GM23338 (cell line): ENCODE data around the gene AMZ1. TPM values are rescaled to one million over a fixed set of nuclear protein-coding genes. Genes with fewer than 3 reads are reported as not detected.

Experiments used
- ATAC-seq: fragments of 200-7000 bp; cut with Tn5 transposase; 3 replicates; pipeline ENCODE4 v1.9.1; 2020
- DNase-seq: peaks from one replicate; pipeline ENCODE4 v3.0.0-alpha.2; 2015; ENCODE audit warnings: low spot score
- H2AFZ ChIP-seq: fragments of 200-600 bp; sonication (generic); 2 replicates; pipeline ENCODE4 v1.8.0; 2016; ENCODE audit warnings: antibody characterized with exemption, mild to moderate bottlenecking, moderate library complexity
- H3F3A ChIP-seq: fragments of 200-600 bp; sonication (generic); replicated peaks from 2 replicates; pipeline ENCODE4 v1.8.0; 2017; ENCODE audit warnings: antibody characterized with exemption, mixed run types, low read depth
- H3K27ac ChIP-seq: fragments of 200-600 bp; sonication (generic); 2 replicates; pipeline ENCODE4 v1.6.1; 2016; ENCODE audit warnings: low read depth
- H3K27me3 ChIP-seq: fragments of 200-600 bp; sonication (generic); 2 replicates; pipeline ENCODE4 v1.8.0; 2016; ENCODE audit warnings: mild to moderate bottlenecking, mixed run types, moderate library complexity; ENCODE audit not compliant: insufficient read depth
- H3K36me3 ChIP-seq: fragments of 200-600 bp; sonication (generic); 2 replicates; pipeline ENCODE4 v1.8.0; 2016; ENCODE audit warnings: mild to moderate bottlenecking; ENCODE audit not compliant: insufficient read depth
- H3K4me1 ChIP-seq: fragments of 200-600 bp; sonication (generic); 2 replicates; pipeline ENCODE4 v1.8.0; 2016; ENCODE audit warnings: mild to moderate bottlenecking, moderate library complexity; ENCODE audit not compliant: insufficient read depth
- H3K4me2 ChIP-seq: fragments of 200-600 bp; sonication (generic); 2 replicates; pipeline ENCODE4 v1.7.1; 2017; ENCODE audit warnings: mixed run types
- H3K4me3 ChIP-seq: fragments of 200-600 bp; sonication (generic); 2 replicates; pipeline ENCODE4 v1.6.1; 2016; ENCODE audit warnings: mixed run types
- H3K79me2 ChIP-seq: fragments of 200-600 bp; sonication (generic); replicated peaks from 2 replicates; pipeline ENCODE4 v1.8.0; 2017; ENCODE audit warnings: mild to moderate bottlenecking; ENCODE audit not compliant: insufficient read depth
- H3K9me2 ChIP-seq: fragments of 200-600 bp; sonication (generic); 2 replicates; pipeline ENCODE4 v1.8.0; 2017; ENCODE audit not compliant: insufficient read depth
- H4K20me1 ChIP-seq: fragments of 200-600 bp; sonication (generic); replicated peaks from 2 replicates; pipeline ENCODE4 v1.8.0; 2017; ENCODE audit warnings: mild to moderate bottlenecking; ENCODE audit not compliant: insufficient read depth
- H3K27ac Mint-ChIP-seq: 2 replicates; pipeline ENCODE4 v1.8.0; 2020; ENCODE audit warnings: inconsistent platforms, mild to moderate bottlenecking, moderate library complexity, mixed read lengths
- H3K27me3 Mint-ChIP-seq: 3 replicates; pipeline ENCODE4 v1.8.0; 2022; ENCODE audit warnings: low read depth, mild to moderate bottlenecking, moderate library complexity, mixed read lengths, inconsistent platforms; ENCODE audit not compliant: insufficient read depth, poor library complexity
- H3K36me3 Mint-ChIP-seq: 3 replicates; pipeline ENCODE4 v1.8.0; 2021; ENCODE audit warnings: low read depth, mild to moderate bottlenecking, inconsistent platforms, moderate library complexity, mixed read lengths
- H3K4me1 Mint-ChIP-seq: 3 replicates; pipeline ENCODE4 v1.8.0; 2020; ENCODE audit warnings: mild to moderate bottlenecking, inconsistent platforms, mixed read lengths
- H3K4me3 Mint-ChIP-seq: 3 replicates; pipeline ENCODE4 v1.8.0; 2021; ENCODE audit warnings: moderate library complexity, mild to moderate bottlenecking, inconsistent platforms, mixed read lengths
- H3K9me3 Mint-ChIP-seq: 3 replicates; pipeline ENCODE4 v1.8.0; 2020; ENCODE audit warnings: moderate library complexity, mild to moderate bottlenecking, inconsistent platforms, mixed read lengths
- CREB1 ChIP-seq: fragments of 250-450 bp; sonication (Bioruptor Pico); IDR thresholded peaks from 2 replicates; pipeline ENCODE4 v1.5.0; 2020; ENCODE audit warnings: low read depth, mild to moderate bottlenecking, moderate library complexity
- CTCF ChIP-seq, 2 experiments: fragments of 200-600 bp in 1 of 2; sonication (generic) in 1 of 2; conservative IDR thresholded peaks; 2 replicates each; pipeline versions ENCODE4 v1.5.1 to v1.6.1; 2016 to 2017; ENCODE audit warnings: antibody characterized with exemption in 2 of 2, low read depth in 2 of 2, mild to moderate bottlenecking in 2 of 2, moderate library complexity in 1 of 2
- EZH2phosphoT487 ChIP-seq: fragments of 200-600 bp; sonication (generic); IDR thresholded peaks from one replicate; pipeline ENCODE4 v1.8.1; 2018; ENCODE audit warnings: antibody characterized with exemption; ENCODE audit not compliant: unreplicated experiment
- JUNB ChIP-seq: IDR thresholded peaks from one replicate; pipeline ENCODE4 v1.6.1; 2016; ENCODE audit warnings: antibody characterized with exemption; ENCODE audit not compliant: unreplicated experiment
- NANOG ChIP-seq: IDR thresholded peaks from 2 replicates; pipeline ENCODE4 v1.6.1; 2016; ENCODE audit warnings: antibody characterized with exemption, borderline replicate concordance
- POLR2AphosphoS5 ChIP-seq: IDR thresholded peaks from 2 replicates; pipeline ENCODE4 v1.6.1; 2016; ENCODE audit warnings: antibody characterized with exemption, low read depth
- REST ChIP-seq: IDR thresholded peaks from one replicate; pipeline ENCODE4 v1.6.1; 2018; ENCODE audit warnings: antibody characterized with exemption; ENCODE audit not compliant: unreplicated experiment
- STAT1 ChIP-seq: IDR thresholded peaks from one replicate; pipeline ENCODE4 v1.6.1; 2016; ENCODE audit warnings: antibody characterized with exemption; ENCODE audit not compliant: unreplicated experiment
- ZNF114 ChIP-seq: fragments of 250-450 bp; sonication (Bioruptor Pico); IDR thresholded peaks from 2 replicates; pipeline ENCODE4 v1.5.0; 2020; ENCODE audit warnings: mild to moderate bottlenecking, moderate library complexity
- polyA plus RNA-seq: library from polyadenylated mRNA; unstranded; fragments of >200 nt; fragmentation: Nextera tagmentation; extraction: Ambion mirVana; gene quantifications from 2 replicates; pipeline ENCODE4 v1.2.1, GENCODE V29; 2016
- total RNA-seq: library from RNA; depleted of rRNA; stranded (reverse); fragments of >200 nt; shearing (Covaris generic); gene quantifications from 2 replicates; pipeline ENCODE4 v1.2.3, GENCODE V29; 2014
- TF ChIP-seq, protein P1 (sequence below): IDR thresholded peaks from 2 replicates; pipeline ENCODE4 v1.6.1; 2016; ENCODE audit warnings: antibody characterized with exemption

AMZ1 gene
- total and polyA plus RNA-seq, 2 experiments from 2014 or later = 0.73 to 4.5 TPM

DNA sequence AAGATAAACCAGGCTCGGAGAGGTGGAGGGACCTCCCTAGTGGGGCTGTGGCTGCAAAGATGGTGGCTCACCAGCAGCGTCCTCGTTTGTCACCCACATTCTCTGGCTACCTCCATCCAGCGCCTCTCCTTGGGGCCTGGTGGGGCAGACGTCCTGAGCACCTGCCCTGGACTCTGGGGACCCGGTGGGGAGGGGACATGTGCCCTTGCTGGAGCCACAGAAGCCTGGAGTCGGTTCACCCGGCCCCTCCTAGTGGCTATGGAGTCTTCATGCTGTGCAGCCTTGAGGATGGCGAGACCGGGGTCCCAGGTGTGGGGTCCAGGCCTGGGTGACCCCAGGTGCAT is 41.7 kb upstream of the AMZ1 start:
- H3K4me2 ChIP-seq = peak overlapping the region; percentile 72

More for the DNA sequence above, 41.7 kb upstream of the AMZ1 start:
- peaks cover 28% of the 10 kb centered on the region for H3K4me1 Mint-ChIP-seq
- Histone ChIP-seq H4K20me1 (no peaks in the 10 kb centered on the region; the same call in 1 of the 2 replicates), H3K4me1 (peaks cover 35% of the 10 kb centered on the region), H3K27me3 (no peaks in the 10 kb centered on the region), H3F3A (0 out of 2 replicates have a peak, but pooled peaks cover 4% of the 10 kb centered on the region), H2AFZ (no peak overlapping the region), H3K27ac (peak overlapping the region; percentile 94), H3K79me2 (peaks cover 28% of the 10 kb centered on the region), H3K4me3 (peak overlapping the region; percentile 43; the same call in 1 of the 2 replicates), H3K9me2 (no peaks in the 10 kb centered on the region), H3K36me3 (no peaks in the 10 kb centered on the region; the same call in 1 of the 2 replicates)
- no peaks in the 10 kb centered on the region for H3K9me3 Mint-ChIP-seq
- peaks cover 14% of the 10 kb centered on the region; the same call in 2 of the 3 replicates for H3K36me3 Mint-ChIP-seq
- TF ChIP-seq REST (no peak), JUNB (no peak), STAT1 (no peak), CREB1 (no peak), ZNF114 (CRISPR knock-in tag) (no peak), POLR2AphosphoS5 (no peak), NANOG (no peak), EZH2phosphoT487 (no peak), CTCF (conservative IDR thresholded peaks at IDR 0.05; ENCODE audit: low read depth in 2 of 2) (no peak)
- TF ChIP-seq, protein P1, sequence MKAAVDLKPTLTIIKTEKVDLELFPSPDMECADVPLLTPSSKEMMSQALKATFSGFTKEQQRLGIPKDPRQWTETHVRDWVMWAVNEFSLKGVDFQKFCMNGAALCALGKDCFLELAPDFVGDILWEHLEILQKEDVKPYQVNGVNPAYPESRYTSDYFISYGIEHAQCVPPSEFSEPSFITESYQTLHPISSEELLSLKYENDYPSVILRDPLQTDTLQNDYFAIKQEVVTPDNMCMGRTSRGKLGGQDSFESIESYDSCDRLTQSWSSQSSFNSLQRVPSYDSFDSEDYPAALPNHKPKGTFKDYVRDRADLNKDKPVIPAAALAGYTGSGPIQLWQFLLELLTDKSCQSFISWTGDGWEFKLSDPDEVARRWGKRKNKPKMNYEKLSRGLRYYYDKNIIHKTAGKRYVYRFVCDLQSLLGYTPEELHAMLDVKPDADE = no peak
- DNase-seq (no peak), ATAC-seq (peak; percentile 2)
- peaks cover 23% of the 10 kb centered on the region for H3K27me3 Mint-ChIP-seq
- no peak overlapping the region for H3K4me3 Mint-ChIP-seq
- H3K27ac Mint-ChIP-seq = peak overlapping the region; percentile 95
